Erythroblast (primary cell): ENCODE data around the gene ARHGAP24.

ENCODE experiments used
- GATA1 ChIP-seq: IDR thresholded peaks from 2 replicates; pipeline ENCODE4 v1.6.1; 2011; ENCODE audit warnings: low read depth, mild to moderate bottlenecking, control low read depth, low read length, moderate library complexity
- POLR2A ChIP-seq: IDR thresholded peaks from 2 replicates; pipeline ENCODE4 v1.6.1; 2011; ENCODE audit warnings: mild to moderate bottlenecking, low read length

DNA sequence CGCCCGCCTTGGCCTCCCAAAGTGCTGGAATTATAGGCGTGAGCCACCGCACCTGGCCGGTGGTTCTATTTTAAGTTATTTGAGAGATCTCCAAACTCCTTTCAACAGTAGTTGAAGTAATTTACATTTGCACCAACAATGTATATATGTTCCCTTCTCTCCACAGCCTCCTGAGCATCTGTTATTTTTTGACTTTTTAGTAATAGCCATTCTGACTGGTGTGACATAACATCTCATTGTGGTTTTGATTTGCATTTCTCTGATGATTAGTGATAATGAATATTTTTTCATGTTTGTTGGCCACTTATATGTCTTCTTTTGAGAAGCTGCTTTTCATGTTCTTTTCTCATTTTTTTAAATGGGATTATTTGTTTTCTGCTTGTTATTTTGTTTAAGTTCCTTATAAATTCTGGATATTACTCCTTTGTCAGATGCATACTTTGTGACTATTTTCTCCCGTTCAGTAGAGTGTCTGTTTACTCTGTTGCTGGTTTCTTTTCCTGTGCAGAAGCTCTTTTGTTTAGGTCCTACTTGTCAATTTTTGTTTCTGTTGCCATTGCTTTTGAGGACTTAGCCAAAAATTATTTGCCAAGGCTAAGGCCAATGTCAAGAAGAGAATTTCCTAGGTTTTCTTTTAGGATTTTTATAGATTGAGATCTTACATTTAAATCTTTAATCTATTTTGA is 213.2 kb downstream of the ARHGAP24 start:
- no peak for TF ChIP-seq POLR2A
- TF ChIP-seq GATA1, result no peak
